AG10803 (cell line): ENCODE results near the gene BCCIP.

Source experiments
- DNase-seq: peaks from one replicate; pipeline ENCODE4 v3.0.0; 2010; ENCODE audit warnings: low read depth
- H3K4me3 ChIP-seq: 2 replicates; pipeline ENCODE4 v1.5.1; 2011; ENCODE audit warnings: mild to moderate bottlenecking, low read length, control low read depth
- TF ChIP-seq, protein P1 (sequence below): conservative IDR thresholded peaks from 2 replicates; pipeline ENCODE4 v1.5.1; 2011; ENCODE audit warnings: mild to moderate bottlenecking, low read length, control low read depth, inconsistent platforms

BCCIP gene

DNA sequence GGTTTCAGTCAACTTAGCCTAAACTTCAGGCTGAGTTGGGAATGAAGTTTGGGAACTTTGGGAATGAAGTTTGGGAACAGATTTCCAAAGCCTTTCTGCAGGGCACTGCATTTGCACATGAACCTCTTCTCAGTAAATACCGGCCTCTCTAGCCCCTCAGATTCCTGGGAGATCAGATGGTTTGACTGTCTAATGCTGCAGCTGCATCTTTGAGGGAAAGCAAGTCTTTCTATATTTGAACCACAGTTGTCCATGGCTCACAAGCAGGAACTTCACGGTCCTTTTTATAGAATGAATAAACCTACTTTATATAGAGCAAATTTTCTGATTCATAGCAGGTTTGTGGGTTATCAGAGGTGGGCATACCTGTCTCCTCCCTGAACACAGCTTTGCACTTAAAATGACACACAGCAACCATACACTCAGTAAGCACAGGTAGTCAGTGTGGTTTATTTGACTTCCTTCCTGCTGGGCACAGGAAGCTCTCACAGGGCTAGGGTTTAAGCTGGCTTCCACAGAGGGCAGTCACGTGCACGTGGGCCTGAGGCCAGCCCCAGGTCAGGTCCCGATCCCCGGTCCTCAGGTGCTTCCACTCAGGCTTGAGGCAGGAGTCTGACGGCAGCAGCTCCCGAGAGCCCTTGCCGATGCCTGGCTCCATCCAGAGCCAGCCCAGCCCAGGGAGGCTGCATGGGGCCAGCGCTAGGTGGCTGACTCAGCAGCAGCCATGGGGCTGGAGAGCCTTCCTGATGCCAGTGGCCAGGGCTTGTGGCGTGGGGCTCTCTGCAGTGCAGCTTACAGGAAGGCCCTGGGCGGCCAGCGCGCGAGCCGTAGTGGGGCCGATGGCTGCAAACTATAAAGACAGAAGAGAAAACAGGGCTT is 35.0 kb upstream of the BCCIP start:
- TF ChIP-seq, protein P1, sequence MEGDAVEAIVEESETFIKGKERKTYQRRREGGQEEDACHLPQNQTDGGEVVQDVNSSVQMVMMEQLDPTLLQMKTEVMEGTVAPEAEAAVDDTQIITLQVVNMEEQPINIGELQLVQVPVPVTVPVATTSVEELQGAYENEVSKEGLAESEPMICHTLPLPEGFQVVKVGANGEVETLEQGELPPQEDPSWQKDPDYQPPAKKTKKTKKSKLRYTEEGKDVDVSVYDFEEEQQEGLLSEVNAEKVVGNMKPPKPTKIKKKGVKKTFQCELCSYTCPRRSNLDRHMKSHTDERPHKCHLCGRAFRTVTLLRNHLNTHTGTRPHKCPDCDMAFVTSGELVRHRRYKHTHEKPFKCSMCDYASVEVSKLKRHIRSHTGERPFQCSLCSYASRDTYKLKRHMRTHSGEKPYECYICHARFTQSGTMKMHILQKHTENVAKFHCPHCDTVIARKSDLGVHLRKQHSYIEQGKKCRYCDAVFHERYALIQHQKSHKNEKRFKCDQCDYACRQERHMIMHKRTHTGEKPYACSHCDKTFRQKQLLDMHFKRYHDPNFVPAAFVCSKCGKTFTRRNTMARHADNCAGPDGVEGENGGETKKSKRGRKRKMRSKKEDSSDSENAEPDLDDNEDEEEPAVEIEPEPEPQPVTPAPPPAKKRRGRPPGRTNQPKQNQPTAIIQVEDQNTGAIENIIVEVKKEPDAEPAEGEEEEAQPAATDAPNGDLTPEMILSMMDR: no peak
- H3K4me3 ChIP-seq: no peak overlapping the region
- DNase-seq: no peak

DNA sequence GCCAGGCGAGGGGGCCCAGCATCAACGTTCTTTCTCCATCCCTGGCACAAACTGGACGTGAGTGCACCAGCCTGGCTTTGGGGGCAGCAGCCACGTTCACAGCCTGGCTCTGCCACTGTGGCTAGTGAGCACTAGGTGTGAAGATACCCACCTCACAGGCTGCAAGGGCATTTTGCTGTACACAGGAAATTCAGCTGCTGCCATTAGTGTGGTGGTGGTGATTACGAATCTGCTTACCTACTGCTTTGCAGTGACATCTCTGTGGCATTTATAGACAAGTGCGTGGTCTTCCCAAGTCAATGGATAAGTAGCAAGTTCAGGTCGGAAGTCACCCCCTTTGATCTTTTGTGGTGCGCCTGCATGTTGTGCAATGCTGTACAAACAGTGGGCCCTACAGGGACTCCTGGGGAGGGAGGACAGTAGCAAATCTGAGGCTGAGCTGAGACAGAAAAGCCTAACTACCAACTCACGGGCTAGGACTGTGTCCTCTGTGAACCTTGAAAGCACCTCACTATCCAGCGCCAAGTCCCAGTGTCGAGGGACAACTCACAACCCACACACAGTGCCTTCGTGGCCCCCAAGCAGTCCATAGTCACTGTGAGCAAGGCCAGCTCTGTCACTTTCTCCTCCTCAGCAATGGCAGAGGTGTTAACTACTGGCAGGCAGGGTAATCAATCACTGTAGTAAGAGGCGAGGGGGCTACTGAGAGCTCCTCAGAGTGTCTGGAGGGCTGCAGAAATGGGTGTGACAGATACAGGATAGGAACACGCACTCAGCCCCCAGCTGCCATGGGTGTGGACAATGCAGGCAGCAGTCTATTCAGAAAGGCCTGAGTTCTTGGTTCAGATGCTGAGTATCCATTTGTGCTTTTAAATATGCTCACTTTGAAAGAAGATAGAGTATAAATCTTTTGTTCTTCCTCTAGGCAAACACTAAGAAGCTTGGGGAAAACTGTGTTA is 30.7 kb upstream of the BCCIP start:
- no peak overlapping the region for H3K4me3 ChIP-seq
- TF ChIP-seq, protein P1: no peak
- no peak for DNase-seq

DNA sequence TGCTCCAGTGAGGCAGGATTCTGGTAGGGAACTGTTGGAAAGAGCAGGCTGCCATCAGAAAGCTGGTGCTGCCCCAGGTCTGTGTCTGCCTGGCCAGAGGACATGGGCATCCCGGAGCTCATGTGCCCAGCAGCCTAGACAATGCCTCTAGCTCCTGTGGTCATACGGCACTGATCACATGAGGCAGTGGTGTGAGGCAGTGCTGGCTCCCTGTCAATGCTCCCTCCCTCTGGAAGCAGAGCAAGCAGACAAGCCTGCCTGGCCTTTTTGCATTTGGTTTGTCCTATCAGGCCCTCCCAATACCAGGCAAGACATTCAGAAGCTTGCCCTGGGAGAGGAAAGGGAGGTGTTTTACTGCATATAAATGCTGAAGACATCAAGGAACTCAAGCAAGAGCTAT is 28.2 kb upstream of the BCCIP start:
- TF ChIP-seq, protein P1: no peak
- no peak for DNase-seq
- no peak overlapping the region for H3K4me3 ChIP-seq

DNA sequence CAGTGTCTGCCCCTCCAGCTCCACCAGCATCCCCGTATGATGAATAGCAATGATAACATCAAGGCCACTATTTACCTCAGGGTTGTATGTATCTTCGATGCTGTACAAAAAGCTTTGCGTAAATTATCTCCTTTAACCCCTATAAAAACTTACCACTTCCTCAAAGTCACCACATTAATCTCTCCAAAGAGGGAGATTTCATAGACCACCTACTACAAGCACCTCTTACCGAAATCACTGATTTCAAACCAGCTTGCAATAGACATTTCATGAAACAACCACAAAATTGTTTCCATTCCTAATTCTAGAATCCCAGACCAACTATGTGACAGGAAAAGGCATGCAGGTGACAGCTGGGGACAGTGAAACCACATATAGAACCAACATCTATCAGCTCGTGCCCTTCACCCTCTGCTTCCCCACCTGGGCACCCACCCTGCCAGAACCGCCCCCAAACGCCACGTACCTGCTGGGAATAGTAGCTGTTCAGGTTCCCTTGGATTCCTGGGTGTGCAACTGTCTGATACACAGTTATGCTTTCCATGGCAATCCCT is 27.6 kb upstream of the BCCIP start:
- no peak for DNase-seq
- TF ChIP-seq, protein P1: no peak
- H3K4me3 ChIP-seq: no peak overlapping the region

DNA sequence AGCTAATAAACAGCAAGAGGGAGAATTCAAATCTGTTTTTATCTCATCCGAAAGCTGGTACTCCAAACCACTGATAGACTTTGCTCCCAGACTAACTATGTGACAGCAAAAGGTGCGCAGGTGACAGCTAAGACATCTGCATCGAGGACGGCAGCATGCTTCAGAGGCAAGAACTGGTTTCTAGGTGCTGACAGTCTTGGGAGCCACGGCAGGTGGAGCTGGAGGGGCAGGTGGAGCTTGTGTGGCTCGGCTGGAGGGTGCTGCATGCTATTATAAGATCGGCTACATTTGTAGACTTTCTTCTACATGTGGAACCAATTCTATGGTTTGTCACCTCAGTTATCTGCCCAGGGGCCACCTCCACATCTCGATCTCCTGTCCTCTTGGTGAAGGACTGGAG is 25.9 kb upstream of the BCCIP start:
- no peak for DNase-seq
- no peak overlapping the region for H3K4me3 ChIP-seq
- TF ChIP-seq, protein P1: no peak

DNA sequence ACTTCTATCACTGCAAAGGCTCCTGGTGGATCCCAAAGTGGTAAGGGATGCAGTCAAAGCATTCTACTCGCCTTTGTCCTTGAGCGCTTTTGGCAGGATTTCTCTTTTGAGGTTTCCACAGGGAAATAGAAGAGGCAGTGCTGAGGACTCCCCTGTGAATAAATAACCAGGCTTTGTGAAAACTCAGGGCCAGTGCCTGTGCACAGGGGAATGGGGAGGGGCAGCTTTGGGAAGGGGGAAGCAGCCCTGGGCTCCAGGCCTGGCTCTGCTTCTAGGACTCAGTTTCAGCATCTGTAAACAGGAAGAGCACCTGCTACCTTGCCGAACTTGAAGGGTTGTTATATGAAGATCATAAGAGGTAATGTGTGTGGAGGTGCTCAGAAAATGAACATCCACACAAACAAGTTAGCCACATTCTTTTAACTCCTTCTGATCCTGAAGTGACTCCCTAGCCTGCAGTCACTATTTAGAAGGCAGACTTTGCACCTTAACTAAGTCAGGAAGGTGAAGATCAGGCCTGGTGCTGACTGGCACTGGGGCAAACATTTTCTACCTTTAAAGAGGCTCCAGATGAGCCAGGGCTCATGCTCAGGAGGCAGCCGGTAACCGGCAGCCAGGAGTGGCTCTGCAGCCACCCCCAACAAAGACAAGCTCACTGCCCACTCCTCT is 25.2 kb upstream of the BCCIP start:
- no peak overlapping the region for H3K4me3 ChIP-seq
- no peak for DNase-seq
- TF ChIP-seq, protein P1: no peak
